Measurements from ENCODE around the gene CLCNKA.
"Not testable (repeated sequence)": the region's sequence is repeated elsewhere in the genome, so short reads cannot be mapped to it uniquely, and the experiment has no call there.

CLCNKA gene

GRCh38 chr1:16038620-16038912 is 16.7 kb downstream of the CLCNKA start:
- TF ChIP-seq SUZ12 (IDR thresholded peaks at IDR 0.05; ENCODE audit: extremely low read depth, insufficient read depth, insufficient read length) (no peak), ZNF274 (IDR thresholded peaks at IDR 0.05; ENCODE audit: low read depth, low read length) (no peak), YY1 (IDR thresholded peaks at IDR 0.05; ENCODE audit: insufficient read depth, insufficient read length) (no peak)
- DNase-seq (ENCODE audit: low read depth, low spot score), result no peak
- Histone ChIP-seq H3K9me3 (ENCODE audit: insufficient read depth, low read length) (no peaks in the 10 kb centered on the region), H3K4me1 (ENCODE audit: insufficient read depth, insufficient read length) (no peaks in the 10 kb centered on the region), H3K4me3 (ENCODE audit: insufficient read length, low read depth) (no peak overlapping the region), H3K27me3 (ENCODE audit: insufficient read depth, insufficient read length) (no peaks in the 10 kb centered on the region), H3K36me3 (ENCODE audit: insufficient read depth, insufficient read length, low read length) (no peaks in the 10 kb centered on the region), H3K9ac (ENCODE audit: insufficient read length, low read depth) (no peak overlapping the region)

- H3K9ac ChIP-seq (ENCODE audit: insufficient read length, low read depth); H3K4me3 ChIP-seq (ENCODE audit: insufficient read length, low read depth); H3K27me3 ChIP-seq (ENCODE audit: insufficient read depth, insufficient read length); DNase-seq (ENCODE audit: low read depth, low spot score); H3K9me3 ChIP-seq (ENCODE audit: insufficient read depth, low read length); H3K36me3 ChIP-seq (ENCODE audit: insufficient read depth, insufficient read length, low read length); H3K4me1 ChIP-seq (ENCODE audit: insufficient read depth, insufficient read length): not testable (repeated sequence)
Observed at GRCh38 chr1:16039871-16040270, 18.0 kb downstream of the CLCNKA start.

- Histone ChIP-seq H3K9ac (ENCODE audit: insufficient read length, low read depth) (no peak overlapping the region), H3K36me3 (ENCODE audit: insufficient read depth, insufficient read length, low read length) (no peaks in the 10 kb centered on the region), H3K4me3 (ENCODE audit: insufficient read length, low read depth) (no peak overlapping the region), H3K9me3 (ENCODE audit: insufficient read depth, low read length) (no peaks in the 10 kb centered on the region), H3K27me3 (ENCODE audit: insufficient read depth, insufficient read length) (no peaks in the 10 kb centered on the region), H3K4me1 (ENCODE audit: insufficient read depth, insufficient read length) (no peaks in the 10 kb centered on the region)
- TF ChIP-seq YY1 (IDR thresholded peaks at IDR 0.05; ENCODE audit: insufficient read depth, insufficient read length) (no peak), SUZ12 (IDR thresholded peaks at IDR 0.05; ENCODE audit: extremely low read depth, insufficient read depth, insufficient read length) (no peak), ZNF274 (IDR thresholded peaks at IDR 0.05; ENCODE audit: low read depth, low read length) (no peak)
- no peak for DNase-seq (ENCODE audit: low read depth, low spot score)
Observed at GRCh38 chr1:16041200-16041599, 19.4 kb downstream of the CLCNKA start.

- Histone ChIP-seq H3K27me3 (ENCODE audit: insufficient read depth, insufficient read length) (no peaks in the 10 kb centered on the region), H3K9ac (ENCODE audit: insufficient read length, low read depth) (no peak overlapping the region), H3K9me3 (ENCODE audit: insufficient read depth, low read length) (no peaks in the 10 kb centered on the region), H3K4me1 (ENCODE audit: insufficient read depth, insufficient read length) (no peaks in the 10 kb centered on the region), H3K36me3 (ENCODE audit: insufficient read depth, insufficient read length, low read length) (no peaks in the 10 kb centered on the region), H3K4me3 (ENCODE audit: insufficient read length, low read depth) (no peak overlapping the region)
- no peak for DNase-seq (ENCODE audit: low read depth, low spot score)
- TF ChIP-seq YY1 (IDR thresholded peaks at IDR 0.05; ENCODE audit: insufficient read depth, insufficient read length) (no peak), ZNF274 (IDR thresholded peaks at IDR 0.05; ENCODE audit: low read depth, low read length) (no peak), SUZ12 (IDR thresholded peaks at IDR 0.05; ENCODE audit: extremely low read depth, insufficient read depth, insufficient read length) (no peak)
Observed at GRCh38 chr1:16042096-16042495, 20.3 kb downstream of the CLCNKA start.

GRCh38 chr1:16042654-16043053 is 20.8 kb downstream of the CLCNKA start:
- not testable (repeated sequence) for H3K4me3 ChIP-seq (ENCODE audit: insufficient read length, low read depth); H3K27me3 ChIP-seq (ENCODE audit: insufficient read depth, insufficient read length); H3K9me3 ChIP-seq (ENCODE audit: insufficient read depth, low read length); H3K9ac ChIP-seq (ENCODE audit: insufficient read length, low read depth); H3K36me3 ChIP-seq (ENCODE audit: insufficient read depth, insufficient read length, low read length); H3K4me1 ChIP-seq (ENCODE audit: insufficient read depth, insufficient read length); DNase-seq (ENCODE audit: low read depth, low spot score)

GRCh38 chr1:16043521-16043920 is 21.7 kb downstream of the CLCNKA start, which contains the start of gene CLCNKB:
TSS of gene CLCNKB (plus strand) at chr1:16043782. CDS start at chr1:16044493, 711 bp downstream.
- H3K4me3 ChIP-seq (ENCODE audit: insufficient read length, low read depth), result no peak within 1 kb of the TSS
- no peak for TF ChIP-seq ZNF274 (IDR thresholded peaks at IDR 0.05; ENCODE audit: low read depth, low read length)
- TF ChIP-seq YY1 (IDR thresholded peaks at IDR 0.05; ENCODE audit: insufficient read depth, insufficient read length), result no peak
- no peak for TF ChIP-seq SUZ12 (IDR thresholded peaks at IDR 0.05; ENCODE audit: extremely low read depth, insufficient read depth, insufficient read length)
- no peak within 1 kb of the TSS for H3K9ac ChIP-seq (ENCODE audit: insufficient read length, low read depth)
- no peaks in the 10 kb centered on the region for H3K27me3 ChIP-seq (ENCODE audit: insufficient read depth, insufficient read length)
- H3K36me3 ChIP-seq (ENCODE audit: insufficient read depth, insufficient read length, low read length), result no peaks in the 10 kb centered on the region
- no peaks in the 10 kb centered on the region for H3K9me3 ChIP-seq (ENCODE audit: insufficient read depth, low read length)
- H3K4me1 ChIP-seq (ENCODE audit: insufficient read depth, insufficient read length), result peaks cover 2% of the 10 kb centered on the region
- no peak for DNase-seq (ENCODE audit: low read depth, low spot score)

GRCh38 chr1:16043950-16044349 is 22.1 kb downstream of the CLCNKA start:
- Histone ChIP-seq H3K27me3 (ENCODE audit: insufficient read depth, insufficient read length) (no peaks in the 10 kb centered on the region), H3K9me3 (ENCODE audit: insufficient read depth, low read length) (no peaks in the 10 kb centered on the region), H3K4me3 (ENCODE audit: insufficient read length, low read depth) (no peak overlapping the region), H3K9ac (ENCODE audit: insufficient read length, low read depth) (no peak overlapping the region), H3K36me3 (ENCODE audit: insufficient read depth, insufficient read length, low read length) (no peaks in the 10 kb centered on the region), H3K4me1 (ENCODE audit: insufficient read depth, insufficient read length) (peaks cover 2% of the 10 kb centered on the region)
- DNase-seq (ENCODE audit: low read depth, low spot score), result no peak
- TF ChIP-seq SUZ12 (IDR thresholded peaks at IDR 0.05; ENCODE audit: extremely low read depth, insufficient read depth, insufficient read length) (no peak), ZNF274 (IDR thresholded peaks at IDR 0.05; ENCODE audit: low read depth, low read length) (no peak), YY1 (IDR thresholded peaks at IDR 0.05; ENCODE audit: insufficient read depth, insufficient read length) (no peak)

GRCh38 chr1:16046842-16047241 is 25.0 kb downstream of the CLCNKA start:
- no peak overlapping the region for H3K4me3 ChIP-seq (ENCODE audit: insufficient read length, low read depth)
- peaks cover 2% of the 10 kb centered on the region for H3K4me1 ChIP-seq (ENCODE audit: insufficient read depth, insufficient read length)
- no peak for DNase-seq (ENCODE audit: low read depth, low spot score)
- no peaks in the 10 kb centered on the region for H3K27me3 ChIP-seq (ENCODE audit: insufficient read depth, insufficient read length)
- no peaks in the 10 kb centered on the region for H3K9me3 ChIP-seq (ENCODE audit: insufficient read depth, low read length)
- no peak for TF ChIP-seq SUZ12 (IDR thresholded peaks at IDR 0.05; ENCODE audit: extremely low read depth, insufficient read depth, insufficient read length)
- H3K9ac ChIP-seq (ENCODE audit: insufficient read length, low read depth), result no peak overlapping the region
- H3K36me3 ChIP-seq (ENCODE audit: insufficient read depth, insufficient read length, low read length), result no peaks in the 10 kb centered on the region
